ENCODE data around the gene MDM2.

DNA sequence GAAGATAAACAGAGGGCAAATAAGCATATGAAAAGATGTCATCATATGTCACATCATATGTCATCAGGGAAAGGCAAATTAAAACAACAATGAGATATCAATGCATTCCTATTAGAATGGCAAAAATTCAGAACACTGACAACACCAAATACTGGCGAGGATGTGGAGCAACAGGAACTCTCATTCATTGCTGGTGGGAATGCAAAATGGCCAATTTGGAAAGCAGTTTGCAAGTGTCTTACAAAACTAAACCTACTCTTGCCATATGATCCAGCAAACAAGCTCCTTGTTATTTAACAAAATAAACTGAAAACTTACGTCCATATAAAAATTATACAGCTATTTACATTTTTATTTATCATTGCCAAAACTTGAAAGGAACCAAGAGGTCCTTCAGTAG, 92.3 kb downstream of the MDM2 start:
- TF ChIP-seq HOXA3 (CRISPR knock-in tag; IDR thresholded peaks at IDR 0.05) (no peak), EP300 (IDR thresholded peaks at IDR 0.05; ENCODE audit: low read depth in 2 of 2, low read length in 2 of 2) (no peak), EP300 (CRISPR knock-in tag; IDR thresholded peaks at IDR 0.05; ENCODE audit: borderline replicate concordance) (no peak), YY1 (IDR thresholded peaks at IDR 0.05; ENCODE audit: insufficient read depth, insufficient replicate concordance, low read depth, low read length) (no peak), MTA3 (CRISPR knock-in tag; IDR thresholded peaks at IDR 0.05) (no peak), MAX (IDR thresholded peaks at IDR 0.05) (no peak)
- TF ChIP-seq, protein P1, sequence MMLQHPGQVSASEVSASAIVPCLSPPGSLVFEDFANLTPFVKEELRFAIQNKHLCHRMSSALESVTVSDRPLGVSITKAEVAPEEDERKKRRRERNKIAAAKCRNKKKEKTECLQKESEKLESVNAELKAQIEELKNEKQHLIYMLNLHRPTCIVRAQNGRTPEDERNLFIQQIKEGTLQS (CRISPR knock-in tag; IDR thresholded peaks at IDR 0.05): no peak
- TF ChIP-seq, protein P2, sequence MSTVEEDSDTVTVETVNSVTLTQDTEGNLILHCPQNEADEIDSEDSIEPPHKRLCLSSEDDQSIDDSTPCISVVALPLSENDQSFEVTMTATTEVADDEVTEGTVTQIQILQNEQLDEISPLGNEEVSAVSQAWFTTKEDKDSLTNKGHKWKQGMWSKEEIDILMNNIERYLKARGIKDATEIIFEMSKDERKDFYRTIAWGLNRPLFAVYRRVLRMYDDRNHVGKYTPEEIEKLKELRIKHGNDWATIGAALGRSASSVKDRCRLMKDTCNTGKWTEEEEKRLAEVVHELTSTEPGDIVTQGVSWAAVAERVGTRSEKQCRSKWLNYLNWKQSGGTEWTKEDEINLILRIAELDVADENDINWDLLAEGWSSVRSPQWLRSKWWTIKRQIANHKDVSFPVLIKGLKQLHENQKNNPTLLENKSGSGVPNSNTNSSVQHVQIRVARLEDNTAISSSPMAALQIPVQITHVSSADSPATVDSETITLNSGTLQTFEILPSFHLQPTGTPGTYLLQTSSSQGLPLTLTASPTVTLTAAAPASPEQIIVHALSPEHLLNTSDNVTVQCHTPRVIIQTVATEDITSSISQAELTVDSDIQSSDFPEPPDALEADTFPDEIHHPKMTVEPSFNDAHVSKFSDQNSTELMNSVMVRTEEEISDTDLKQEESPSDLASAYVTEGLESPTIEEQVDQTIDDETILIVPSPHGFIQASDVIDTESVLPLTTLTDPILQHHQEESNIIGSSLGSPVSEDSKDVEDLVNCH (CRISPR knock-in tag; IDR thresholded peaks at IDR 0.05): no peak

All from HepG2 (cell line).